ENCODE results near the gene SPG21. TPM values are rescaled to one million over a fixed set of nuclear protein-coding genes. Genes with fewer than 3 reads are reported as not detected.

SPG21 gene
- total and polyA plus RNA-seq, 8 donors, result 21.6 to 129 (median 68.0) TPM

- H3K27me3 ChIP-seq, result no peaks in the 10 kb centered on the region
- H3K4me3 ChIP-seq, result no peak overlapping the region
- WGBS, 5 donors, result 44 to 60% (median 51%) methylated on average over 1 of the region's 1 CpG
- intact Hi-C loops (cut with DNase I; ENCODE audit: low total_unique reads), result loop anchor here (10.0 kb wide), 1 partner anchor 47 kb away; no protein-coding TSS in a partner anchor
- H3K27ac ChIP-seq, result no peak overlapping the region
- no peaks in the 10 kb centered on the region for H3K36me3 ChIP-seq
- peaks cover 0 to 16% (median 6%) of the 10 kb centered on the region in 4 donors for H3K4me1 ChIP-seq
- no peak for TF ChIP-seq CTCF (IDR thresholded peaks at IDR 0.05)
- TF ChIP-seq POLR2AphosphoS5 (IDR thresholded peaks at IDR 0.05), result no peak
- no peak for TF ChIP-seq POLR2A (IDR thresholded peaks at IDR 0.05)
- TF ChIP-seq EP300 (IDR thresholded peaks at IDR 0.05), result no peak
- H3K9me3 ChIP-seq, result no peaks in the 10 kb centered on the region
- no peak for DNase-seq
Measured at GRCh38 chr15:65037309-65037708, 47.6 kb upstream of the SPG21 start.

GRCh38 chr15:65034719-65035118 lies 45.0 kb upstream of the SPG21 start:
- Histone ChIP-seq H3K4me3 (no peak overlapping the region), H3K4me1 (peaks cover 0 to 20% (median 8%) of the 10 kb centered on the region in 4 donors), H3K27me3 (no peaks in the 10 kb centered on the region), H3K36me3 (no peaks in the 10 kb centered on the region), H3K27ac (no peak overlapping the region), H3K9me3 (no peaks in the 10 kb centered on the region)
- intact Hi-C loops (cut with DNase I; ENCODE audit: low total_unique reads), result loop anchor here (10.0 kb wide), 1 partner anchor 50 kb away; no protein-coding TSS in a partner anchor
- 87 to 95% (median 91%) methylated on average over 11 of the region's 11 CpGs for WGBS, 5 donors
- DNase-seq, result no peak
- TF ChIP-seq EP300 (IDR thresholded peaks at IDR 0.05) (no peak), POLR2A (IDR thresholded peaks at IDR 0.05) (no peak), POLR2AphosphoS5 (IDR thresholded peaks at IDR 0.05) (no peak), CTCF (IDR thresholded peaks at IDR 0.05) (no peak)

- no peak overlapping the region for H3K27ac ChIP-seq
- TF ChIP-seq POLR2AphosphoS5 (IDR thresholded peaks at IDR 0.05) (no peak), CTCF (IDR thresholded peaks at IDR 0.05) (peak in 2 of 7 experiments; percentile 13 to 16)
- H3K4me3 ChIP-seq, result no peak overlapping the region
- WGBS, 5 donors, result 3 to 11% (median 8%) methylated on average over 4 of the region's 4 CpGs
- H3K4me1 ChIP-seq, result peaks cover 0 to 22% (median 9%) of the 10 kb centered on the region in 4 donors
- no peaks in the 10 kb centered on the region for H3K9me3 ChIP-seq
- intact Hi-C loops (cut with DNase I; ENCODE audit: low total_unique reads), result loop anchor here (10.0 kb wide), 1 partner anchor 51 kb away; no protein-coding TSS in a partner anchor
- no peaks in the 10 kb centered on the region for H3K27me3 ChIP-seq
- peak in 1 of 2 donors; percentile 73 for DNase-seq
- no peaks in the 10 kb centered on the region for H3K36me3 ChIP-seq
Measured at GRCh38 chr15:65033659-65034269, 44.0 kb upstream of the SPG21 start.

GRCh38 chr15:65032801-65033537 lies 43.3 kb upstream of the SPG21 start:
- TF ChIP-seq POLR2A (IDR thresholded peaks at IDR 0.05) (no peak), CTCF (IDR thresholded peaks at IDR 0.05) (peak in 5 of 7 experiments; percentile 40 to 60 (median 57)), POLR2AphosphoS5 (IDR thresholded peaks at IDR 0.05) (peak in 1 of 3 donors; percentile 28)
- Histone ChIP-seq H3K4me3 (no peak overlapping the region), H3K36me3 (no peaks in the 10 kb centered on the region), H3K27ac (no peak overlapping the region), H3K9me3 (no peaks in the 10 kb centered on the region), H3K4me1 (peaks cover 5 to 29% (median 16%) of the 10 kb centered on the region in 4 donors), H3K27me3 (no peaks in the 10 kb centered on the region)
- 19 to 31% (median 27%) methylated on average over 13 of the region's 13 CpGs for WGBS, 5 donors
- intact Hi-C loops (cut with DNase I; ENCODE audit: low total_unique reads), result loop anchor here (10.0 kb wide), 1 partner anchor 52 kb away; no protein-coding TSS in a partner anchor
- peak; percentile 68 to 83 for DNase-seq

Measured in stomach (tissue), 9 donors.